ENCODE measurements around the gene ZNF324. TPM values are rescaled to one million over a fixed set of nuclear protein-coding genes. Genes with fewer than 3 reads are reported as not detected.
"Not testable (repeated sequence)": the region's sequence is repeated elsewhere in the genome, so short reads cannot be mapped to it uniquely, and the experiment has no call there.

The ZNF324 gene
- total RNA-seq, 1 experiment from 2014 or later, result 11.3 TPM

DNA sequence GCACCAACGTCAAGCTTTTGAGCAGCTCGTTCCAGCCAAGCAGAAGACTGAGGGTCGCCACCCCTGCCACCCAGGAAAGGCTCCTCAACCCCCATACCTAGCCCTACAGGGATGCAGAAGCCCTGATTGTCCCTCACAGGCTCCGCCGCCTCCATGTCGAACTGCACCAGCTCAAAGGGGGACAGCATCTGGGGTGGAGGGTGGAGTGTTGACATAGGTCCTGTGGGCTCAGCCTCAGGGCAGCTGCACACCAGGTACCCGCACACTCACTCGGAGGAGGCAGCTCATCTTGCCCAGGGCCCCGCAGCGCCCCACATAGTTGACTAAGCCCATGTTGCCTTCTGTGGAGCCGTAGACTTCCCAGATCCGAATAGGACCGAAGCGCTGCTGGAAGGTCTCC lies 33.4 kb downstream of the ZNF324 start:
- Histone ChIP-seq H3K9me3 (ENCODE audit: control insufficient read depth in 1 of 2, insufficient read depth in 1 of 2, low read depth in 1 of 2, low read length in 2 of 2) (no peaks in the 10 kb centered on the region), H3K9ac (ENCODE audit: low read length) (no peak overlapping the region), H3K79me2 (ENCODE audit: insufficient read depth, low read length) (peaks cover 17% of the 10 kb centered on the region), H3K9me2 (ENCODE audit: insufficient read depth) (no peaks in the 10 kb centered on the region), H2AFZ (ENCODE audit: low read depth, low read length, poor library complexity, severe bottlenecking) (no peak overlapping the region), H3K27me3 (ENCODE audit: insufficient read depth, low read length) (no peaks in the 10 kb centered on the region), H4K20me1 (ENCODE audit: insufficient read depth) (no peaks in the 10 kb centered on the region), H3K4me3 (replicated peaks in 1 of 2; ENCODE audit: low read depth in 1 of 2, low read length in 2 of 2) (peak overlapping the region; percentile 62 to 83), H3K36me3 (ENCODE audit: control insufficient read depth in 1 of 2, insufficient read depth in 2 of 2, low read length in 2 of 2) (no peaks in the 10 kb centered on the region), H3K27ac (ENCODE audit: low read depth, low read length) (peak overlapping the region; percentile 82; the same call in 1 of the 2 replicates), H3K4me1 (ENCODE audit: control insufficient read depth in 1 of 2, insufficient read depth in 2 of 2, low read length in 2 of 2) (peaks cover 10 to 22% of the 10 kb centered on the region in 2 experiments; a peak in 3 of 4 replicates), H3K4me2 (ENCODE audit: low read length) (peak overlapping the region; percentile 88)
- CTCF ChIA-PET, result interaction anchor here (1.9 kb wide), 1 partner anchor 14 kb away, joined by 6 read pairs; no protein-coding TSS in a partner anchor
- POLR2A ChIA-PET, result interaction anchor here (1.4 to 1.5 kb wide), 2 partner anchors 14 to 20 kb away, joined by 3 to 7 read pairs; partner anchors contain the start of gene ZBTB45
- DNase-seq (ENCODE audit: low read depth, low spot score), result no peak
- no TSS peak for BruUV-seq (replicated peaks)
- RAD21 ChIA-PET (ENCODE audit: low non-redundant PET in 1 of 2, low total read pairs in 2 of 2, uncharacterized antibody in 2 of 2, unreplicated experiment in 2 of 2), result no interaction called here
- no peak for ATAC-seq
- TF ChIP-seq SRF (IDR thresholded peaks at IDR 0.05; ENCODE audit: low read depth) (no peak), YY1 (IDR thresholded peaks at IDR 0.05; ENCODE audit: extremely low read depth, insufficient replicate concordance, low read depth, low read length) (no peak)
- TF ChIP-seq, protein P1, sequence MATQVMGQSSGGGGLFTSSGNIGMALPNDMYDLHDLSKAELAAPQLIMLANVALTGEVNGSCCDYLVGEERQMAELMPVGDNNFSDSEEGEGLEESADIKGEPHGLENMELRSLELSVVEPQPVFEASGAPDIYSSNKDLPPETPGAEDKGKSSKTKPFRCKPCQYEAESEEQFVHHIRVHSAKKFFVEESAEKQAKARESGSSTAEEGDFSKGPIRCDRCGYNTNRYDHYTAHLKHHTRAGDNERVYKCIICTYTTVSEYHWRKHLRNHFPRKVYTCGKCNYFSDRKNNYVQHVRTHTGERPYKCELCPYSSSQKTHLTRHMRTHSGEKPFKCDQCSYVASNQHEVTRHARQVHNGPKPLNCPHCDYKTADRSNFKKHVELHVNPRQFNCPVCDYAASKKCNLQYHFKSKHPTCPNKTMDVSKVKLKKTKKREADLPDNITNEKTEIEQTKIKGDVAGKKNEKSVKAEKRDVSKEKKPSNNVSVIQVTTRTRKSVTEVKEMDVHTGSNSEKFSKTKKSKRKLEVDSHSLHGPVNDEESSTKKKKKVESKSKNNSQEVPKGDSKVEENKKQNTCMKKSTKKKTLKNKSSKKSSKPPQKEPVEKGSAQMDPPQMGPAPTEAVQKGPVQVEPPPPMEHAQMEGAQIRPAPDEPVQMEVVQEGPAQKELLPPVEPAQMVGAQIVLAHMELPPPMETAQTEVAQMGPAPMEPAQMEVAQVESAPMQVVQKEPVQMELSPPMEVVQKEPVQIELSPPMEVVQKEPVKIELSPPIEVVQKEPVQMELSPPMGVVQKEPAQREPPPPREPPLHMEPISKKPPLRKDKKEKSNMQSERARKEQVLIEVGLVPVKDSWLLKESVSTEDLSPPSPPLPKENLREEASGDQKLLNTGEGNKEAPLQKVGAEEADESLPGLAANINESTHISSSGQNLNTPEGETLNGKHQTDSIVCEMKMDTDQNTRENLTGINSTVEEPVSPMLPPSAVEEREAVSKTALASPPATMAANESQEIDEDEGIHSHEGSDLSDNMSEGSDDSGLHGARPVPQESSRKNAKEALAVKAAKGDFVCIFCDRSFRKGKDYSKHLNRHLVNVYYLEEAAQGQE (IDR thresholded peaks at IDR 0.05; ENCODE audit: low read depth), result no peak
- intact Hi-C loops (cut with micrococcal nuclease), result no loop called here

DNA sequence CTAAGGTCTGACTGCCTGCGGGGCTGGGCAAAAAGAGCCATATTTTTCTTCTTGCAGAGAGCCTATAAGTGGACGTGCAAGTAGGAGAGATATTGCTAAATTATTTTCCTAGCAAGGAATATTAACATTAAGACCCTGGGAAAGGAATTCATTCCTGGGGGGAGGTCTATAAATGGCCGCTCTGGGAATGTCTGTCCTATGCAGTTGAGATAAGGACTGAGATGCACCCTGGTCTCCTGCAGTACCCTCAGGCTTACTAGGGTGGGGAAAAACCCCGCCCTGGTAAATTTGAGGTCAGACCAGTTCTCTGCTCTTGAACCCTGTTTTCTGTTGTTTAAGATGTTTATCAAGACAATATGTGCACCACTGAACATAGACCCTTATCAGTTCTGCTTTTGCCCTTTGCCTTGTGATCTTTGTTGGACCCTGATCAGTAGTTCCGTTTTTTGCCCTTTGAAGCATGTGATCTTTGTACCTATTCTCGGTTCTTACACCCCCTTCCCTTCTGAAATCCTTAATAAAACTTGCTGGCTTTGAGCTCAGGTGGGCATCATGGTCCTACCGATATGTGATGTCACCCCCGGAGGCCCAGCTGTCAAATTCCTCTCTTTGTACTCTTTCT lies 40.8 kb downstream of the ZNF324 start:
- H3K79me2 ChIP-seq (ENCODE audit: insufficient read depth, low read length); H3K9me3 ChIP-seq (ENCODE audit: control insufficient read depth in 1 of 2, insufficient read depth in 1 of 2, low read depth in 1 of 2, low read length in 2 of 2); RAD21 ChIA-PET (ENCODE audit: low non-redundant PET in 1 of 2, low total read pairs in 2 of 2, uncharacterized antibody in 2 of 2, unreplicated experiment in 2 of 2); H3K27ac ChIP-seq (ENCODE audit: low read depth, low read length); intact Hi-C loops (cut with micrococcal nuclease); H3K36me3 ChIP-seq (ENCODE audit: control insufficient read depth in 1 of 2, insufficient read depth in 2 of 2, low read length in 2 of 2); BruUV-seq (replicated peaks); H3K4me2 ChIP-seq (ENCODE audit: low read length); ATAC-seq; H3K9me2 ChIP-seq (ENCODE audit: insufficient read depth); DNase-seq (ENCODE audit: low read depth, low spot score); H3K4me1 ChIP-seq (ENCODE audit: control insufficient read depth in 1 of 2, insufficient read depth in 2 of 2, low read length in 2 of 2); H4K20me1 ChIP-seq (ENCODE audit: insufficient read depth); H3K9ac ChIP-seq (ENCODE audit: low read length); H3K4me3 ChIP-seq (replicated peaks in 1 of 2; ENCODE audit: low read depth in 1 of 2, low read length in 2 of 2); H2AFZ ChIP-seq (ENCODE audit: low read depth, low read length, poor library complexity, severe bottlenecking); H3K27me3 ChIP-seq (ENCODE audit: insufficient read depth, low read length); POLR2A ChIA-PET: not testable (repeated sequence)
- CTCF ChIA-PET, result interaction anchor here (1.1 kb wide), 1 partner anchor 12 kb away, joined by 3 read pairs; the partner anchor contains the start of gene ZBTB45

Data from HCT116 (cell line).